Trophoblast cell (in vitro differentiated cells and primary cell): ENCODE results near the gene ZMYND8.

Source experiments
- DNase-seq, 2 donors: peaks; one replicate each; pipeline ENCODE4 v3.0.0-alpha.2; 2016
- H2AFZ ChIP-seq: 2 replicates; pipeline ENCODE4 v1.6.1; 2013; ENCODE audit warnings: low read length, moderate library complexity, mild to moderate bottlenecking; ENCODE audit not compliant: insufficient read depth, poor library complexity
- H2AK5ac ChIP-seq: 2 replicates; pipeline ENCODE4 v1.6.1; 2013; ENCODE audit warnings: mild to moderate bottlenecking, low read length
- H2BK120ac ChIP-seq: 2 replicates; pipeline ENCODE4 v1.6.1; 2013; ENCODE audit warnings: low read length, mild to moderate bottlenecking, moderate library complexity; ENCODE audit not compliant: insufficient read depth, poor library complexity
- H2BK12ac ChIP-seq: 2 replicates; pipeline ENCODE4 v1.6.1; 2013; ENCODE audit warnings: mild to moderate bottlenecking, low read length, moderate library complexity
- H2BK5ac ChIP-seq: 2 replicates; pipeline ENCODE4 v1.6.1; 2013; ENCODE audit warnings: low read length, low read depth, moderate library complexity, mild to moderate bottlenecking; ENCODE audit not compliant: poor library complexity
- H3K14ac ChIP-seq: 2 replicates; pipeline ENCODE4 v1.6.1; 2013; ENCODE audit warnings: mild to moderate bottlenecking, low read length
- H3K18ac ChIP-seq: 2 replicates; pipeline ENCODE4 v1.6.1; 2013; ENCODE audit warnings: mild to moderate bottlenecking, low read length
- H3K23ac ChIP-seq: 2 replicates; pipeline ENCODE4 v1.6.1; 2013; ENCODE audit warnings: low read length
- H3K27ac ChIP-seq: 2 replicates; pipeline ENCODE4 v1.5.1; 2013; ENCODE audit warnings: low read depth, mild to moderate bottlenecking, inconsistent platforms, low read length, moderate library complexity
- H3K27me3 ChIP-seq: 2 replicates; pipeline ENCODE4 v1.6.1; 2013; ENCODE audit warnings: inconsistent platforms, mild to moderate bottlenecking, low read length, moderate library complexity; ENCODE audit not compliant: insufficient read depth
- H3K36me3 ChIP-seq, 2 experiments: 1 replicate in 1 of 2; 2 replicates in 1 of 2; pipeline ENCODE4 v1.6.1; 2013; ENCODE audit warnings: low read length in 2 of 2, mild to moderate bottlenecking in 2 of 2, moderate library complexity in 1 of 2; ENCODE audit not compliant: insufficient read depth in 2 of 2, control insufficient read depth in 1 of 2
- H3K4ac ChIP-seq: 2 replicates; pipeline ENCODE4 v1.6.1; 2013; ENCODE audit warnings: low read depth, mild to moderate bottlenecking, low read length, moderate library complexity
- H3K4me1 ChIP-seq, 2 experiments: 1 replicate in 1 of 2; 2 replicates in 1 of 2; pipeline ENCODE4 v1.6.1; 2013; ENCODE audit warnings: low read length in 2 of 2, mild to moderate bottlenecking in 2 of 2, moderate library complexity in 1 of 2; ENCODE audit not compliant: insufficient read depth in 2 of 2, control insufficient read depth in 1 of 2
- H3K4me2 ChIP-seq: 2 replicates; pipeline ENCODE4 v1.6.1; 2013; ENCODE audit warnings: inconsistent platforms, mild to moderate bottlenecking, low read length, moderate library complexity
- H3K4me3 ChIP-seq: 2 replicates; pipeline ENCODE4 v1.5.1; 2013; ENCODE audit warnings: mild to moderate bottlenecking, low read depth, low read length, inconsistent platforms
- H3K79me1 ChIP-seq: one replicate; pipeline ENCODE4 v1.6.1; 2013; ENCODE audit warnings: low read length
- H3K79me2 ChIP-seq: 2 replicates; pipeline ENCODE4 v1.6.1; 2013; ENCODE audit warnings: low read length, mild to moderate bottlenecking; ENCODE audit not compliant: control insufficient read depth, insufficient read depth, poor library complexity
- H3K9ac ChIP-seq: 2 replicates; pipeline ENCODE4 v1.6.1; 2013; ENCODE audit warnings: mild to moderate bottlenecking, low read length
- H3K9me3 ChIP-seq: 2 replicates; pipeline ENCODE4 v1.6.1; 2013; ENCODE audit warnings: low read depth, mild to moderate bottlenecking, control low read depth, inconsistent platforms, low read length; ENCODE audit not compliant: insufficient read depth
- H4K12ac ChIP-seq: 2 replicates; pipeline ENCODE4 v1.6.1; 2013; ENCODE audit warnings: low read depth, mild to moderate bottlenecking, low read length, moderate library complexity
- H4K8ac ChIP-seq: 2 replicates; pipeline ENCODE4 v1.6.1; 2013; ENCODE audit warnings: low read depth, mild to moderate bottlenecking, low read length, moderate library complexity
- H4K91ac ChIP-seq: one replicate; pipeline ENCODE4 v1.6.1; 2013; ENCODE audit warnings: low read depth, mild to moderate bottlenecking, low read length, moderate library complexity
- WGBS: extraction: QIAGEN DNeasy Blood & Tissue Kit; methylation state at CpG from one replicate; pipeline ENCODE4 v1.1.7; 2013; ENCODE audit warnings: missing lambda C conversion rate; ENCODE audit not compliant: insufficient read length, insufficient coverage; ENCODE audit errors: extremely low coverage; 5-methylcytosine and 5-hydroxymethylcytosine counted together

The ZMYND8 gene

GRCh38 chr20:47311967-47312681 is 44.4 kb downstream of the ZMYND8 start:
- H3K36me3 ChIP-seq = peaks cover 8 to 17% of the 10 kb centered on the region in 2 experiments
- H3K27ac ChIP-seq = peak overlapping the region; percentile 35
- peaks cover 13% of the 10 kb centered on the region for H3K79me2 ChIP-seq
- H2BK5ac ChIP-seq = peak overlapping the region; percentile 25
- peak overlapping the region; percentile 15 for H2BK12ac ChIP-seq
- no peak overlapping the region for H3K4me3 ChIP-seq
- peak overlapping the region; percentile 30 for H3K18ac ChIP-seq
- no peak overlapping the region for H2AFZ ChIP-seq
- no peak overlapping the region for H3K9ac ChIP-seq
- no peak overlapping the region for H2BK120ac ChIP-seq
- no peak overlapping the region for H4K12ac ChIP-seq
- peaks cover 29 to 37% of the 10 kb centered on the region in 2 experiments for H3K4me1 ChIP-seq
- H3K4me2 ChIP-seq = no peak overlapping the region
- WGBS = no CpG with 5 or more reads among the region's 11 CpGs
- H3K14ac ChIP-seq = no peak overlapping the region
- peak overlapping the region; percentile 26 for H4K91ac ChIP-seq
- no peak overlapping the region for H3K23ac ChIP-seq
- peaks cover 43% of the 10 kb centered on the region for H3K79me1 ChIP-seq
- no peak overlapping the region for H2AK5ac ChIP-seq
- no peak overlapping the region for H4K8ac ChIP-seq
- DNase-seq = no peak
- H3K4ac ChIP-seq = peak overlapping the region; percentile 22
- no peaks in the 10 kb centered on the region for H3K9me3 ChIP-seq
- no peaks in the 10 kb centered on the region for H3K27me3 ChIP-seq

- no peak overlapping the region for H3K4me2 ChIP-seq
- DNase-seq = no peak
- peaks cover 10 to 19% of the 10 kb centered on the region in 2 experiments for H3K36me3 ChIP-seq
- H3K9ac ChIP-seq = no peak overlapping the region
- peak overlapping the region; percentile 71 for H3K4ac ChIP-seq
- peak overlapping the region; percentile 4 for H3K27ac ChIP-seq
- no peak overlapping the region for H3K23ac ChIP-seq
- H3K18ac ChIP-seq = peak overlapping the region; percentile 38
- no peak overlapping the region for H3K4me3 ChIP-seq
- peak overlapping the region; percentile 21 for H4K91ac ChIP-seq
- H3K79me1 ChIP-seq = peaks cover 36% of the 10 kb centered on the region
- H4K8ac ChIP-seq = no peak overlapping the region
- no peaks in the 10 kb centered on the region for H3K27me3 ChIP-seq
- peaks cover 11% of the 10 kb centered on the region for H3K79me2 ChIP-seq
- peaks cover 25 to 33% of the 10 kb centered on the region in 2 experiments for H3K4me1 ChIP-seq
- H3K14ac ChIP-seq = no peak overlapping the region
- no peaks in the 10 kb centered on the region for H3K9me3 ChIP-seq
- no peak overlapping the region for H2AK5ac ChIP-seq
- no peak overlapping the region for H2BK120ac ChIP-seq
- no peak overlapping the region for H4K12ac ChIP-seq
- H2AFZ ChIP-seq = no peak overlapping the region
- no peak overlapping the region for H2BK12ac ChIP-seq
- no peak overlapping the region for H2BK5ac ChIP-seq
- no CpG with 5 or more reads among the region's 5 CpGs for WGBS
These were observed 45.3 kb downstream of the ZMYND8 start for GRCh38 chr20:47311211-47311610.

DNA sequence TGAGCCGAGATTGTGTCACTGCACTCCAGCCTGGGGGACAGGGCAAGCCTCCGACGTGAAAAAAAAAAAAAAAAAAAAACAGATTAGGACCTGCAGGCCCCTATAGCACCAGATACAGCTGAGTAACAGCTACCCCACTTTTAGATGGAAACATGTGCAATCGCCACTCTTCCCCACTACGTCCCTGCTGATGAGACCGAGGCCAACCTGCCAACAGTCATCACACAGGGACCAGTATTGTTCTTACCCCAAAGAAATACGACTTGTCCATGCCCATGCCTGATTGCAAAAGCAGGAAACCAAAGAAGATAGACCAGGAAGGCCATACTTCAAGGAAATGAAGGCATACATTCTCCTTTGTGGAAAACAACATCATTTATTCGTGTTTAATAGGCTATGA is 45.8 kb downstream of the ZMYND8 start:
- Histone ChIP-seq H2BK12ac (no peak overlapping the region), H3K9me3 (no peaks in the 10 kb centered on the region), H3K4me2 (no peak overlapping the region), H3K27me3 (no peaks in the 10 kb centered on the region), H3K23ac (no peak overlapping the region), H2AK5ac (no peak overlapping the region), H4K8ac (no peak overlapping the region), H3K79me1 (peaks cover 32% of the 10 kb centered on the region), H2BK120ac (no peak overlapping the region), H3K18ac (peak overlapping the region; percentile 37), H3K79me2 (peaks cover 8% of the 10 kb centered on the region), H3K4me1 (peaks cover 22 to 31% of the 10 kb centered on the region in 2 experiments), H2BK5ac (peak overlapping the region; percentile 36), H3K27ac (peak overlapping the region; percentile 4), H3K9ac (no peak overlapping the region), H4K12ac (no peak overlapping the region), H2AFZ (no peak overlapping the region), H3K36me3 (peaks cover 13 to 23% of the 10 kb centered on the region in 2 experiments), H4K91ac (no peak overlapping the region), H3K14ac (no peak overlapping the region), H3K4me3 (no peak overlapping the region), H3K4ac (peak overlapping the region; percentile 71)
- no CpG with 5 or more reads among the region's 8 CpGs for WGBS
- no peak for DNase-seq

DNA sequence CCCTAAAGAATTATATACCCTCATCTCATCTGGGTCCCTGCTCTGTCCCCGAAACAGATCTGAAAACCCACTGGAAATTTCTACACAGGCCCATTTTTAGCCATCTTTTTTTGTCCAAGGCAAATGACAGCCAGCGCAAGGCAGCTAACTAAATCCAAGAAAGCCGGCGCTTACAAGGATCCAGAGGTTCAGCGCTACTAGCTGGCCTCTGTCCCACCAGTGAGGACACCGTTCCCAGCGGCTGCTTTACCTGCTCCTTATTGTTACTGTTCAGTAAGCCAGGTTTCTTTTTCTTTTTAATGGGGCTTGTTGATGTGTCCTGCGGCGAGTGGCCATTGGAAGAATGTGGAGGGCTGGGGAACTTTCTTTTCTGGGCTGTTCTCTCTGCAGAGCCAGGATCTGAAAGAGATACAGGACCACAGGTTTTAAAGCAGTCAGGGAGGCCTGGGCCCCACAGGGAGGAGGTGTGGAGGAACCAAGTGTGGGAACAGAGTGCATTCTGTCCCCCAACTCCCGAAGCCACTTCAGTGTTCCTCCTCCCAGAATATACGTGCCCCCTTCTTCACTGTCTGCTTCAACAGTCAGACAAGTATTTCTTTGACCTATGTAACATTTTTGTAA is 46.6 kb downstream of the ZMYND8 start:
- peaks cover 25% of the 10 kb centered on the region for H3K79me1 ChIP-seq
- WGBS = no CpG with 5 or more reads among the region's 11 CpGs
- DNase-seq = no peak

More for the DNA sequence above, 46.6 kb downstream of the ZMYND8 start:
- Histone ChIP-seq H3K4ac (peak overlapping the region; percentile 66), H2BK120ac (peak overlapping the region; percentile 61), H3K27me3 (no peaks in the 10 kb centered on the region), H3K4me1 (peaks cover 14 to 24% of the 10 kb centered on the region in 2 experiments), H3K36me3 (peaks cover 13 to 25% of the 10 kb centered on the region in 2 experiments), H2AFZ (no peak overlapping the region), H2AK5ac (peak overlapping the region; percentile 85), H4K12ac (no peak overlapping the region), H3K9ac (no peak overlapping the region), H3K14ac (peak overlapping the region; percentile 81), H3K9me3 (no peaks in the 10 kb centered on the region), H2BK5ac (peak overlapping the region; percentile 90), H3K4me3 (no peak overlapping the region), H2BK12ac (peak overlapping the region; percentile 82), H3K23ac (no peak overlapping the region), H4K91ac (peak overlapping the region; percentile 87), H4K8ac (peak overlapping the region; percentile 85), H3K79me2 (peaks cover 6% of the 10 kb centered on the region), H3K4me2 (no peak overlapping the region), H3K27ac (peak overlapping the region; percentile 75), H3K18ac (peak overlapping the region; percentile 93)
